ENCODE data around the gene FAM187B. TPM values are rescaled to one million over a fixed set of nuclear protein-coding genes. Genes with fewer than 3 reads are reported as not detected.

Gene FAM187B
- total and polyA plus RNA-seq, 2 of the 8 experiments (the other 6 are each of a cell fraction or from before 2014, with no cell fraction given): not detected

- H3K56ac ChIP-seq (replicated peaks; ENCODE audit: insufficient read length, low read depth, low read length): no peak overlapping the region
- POLR2A ChIA-PET (ENCODE audit: partially characterized antibody): no interaction called here
- H2BK5ac ChIP-seq (ENCODE audit: low read depth, low read length): no peak overlapping the region
- CTCF ChIA-PET (ENCODE audit: partially characterized antibody): no interaction called here
- no peaks in the 10 kb centered on the region for H3K79me2 ChIP-seq (ENCODE audit: control insufficient read depth in 1 of 2, insufficient read depth in 2 of 2, low read length in 2 of 2)
- H4K91ac ChIP-seq (replicated peaks; ENCODE audit: insufficient read length, low read length): no peak overlapping the region
- peaks cover 0 to 2% (median 0%) of the 10 kb centered on the region in 4 experiments; a peak in 1 of 7 replicates for H3K27me3 ChIP-seq (replicated peaks in 1 of 4; ENCODE audit: control insufficient read depth in 3 of 4, extremely low read depth in 1 of 4, insufficient read depth in 3 of 4, low read length in 3 of 4)
- H3K14ac ChIP-seq (ENCODE audit: insufficient read length): no peak overlapping the region
- H4K20me1 ChIP-seq (replicated peaks in 1 of 2; ENCODE audit: control insufficient read depth in 1 of 2, insufficient read depth in 2 of 2, low read length in 2 of 2): no peaks in the 10 kb centered on the region
- H3K27ac ChIP-seq (ENCODE audit: low read depth, low read length): no peak overlapping the region
- H3K23me2 ChIP-seq (ENCODE audit: low read depth, low read length): no peaks in the 10 kb centered on the region
- FAIRE-seq (no peak), DNase-seq (ENCODE audit: low read depth in 1 of 2, low spot score in 2 of 2) (no peak)
- no peak overlapping the region for H2BK15ac ChIP-seq (ENCODE audit: low read length)
- H3K9ac ChIP-seq (replicated peaks in 1 of 4; ENCODE audit: extremely low read depth in 1 of 4, low read depth in 3 of 4, low read length in 3 of 4): no peak overlapping the region
- H3K4ac ChIP-seq (replicated peaks; ENCODE audit: insufficient read length, low read depth, low read length): no peak overlapping the region
- no peak overlapping the region for H2AFZ ChIP-seq (ENCODE audit: low read length)
- H3K23ac ChIP-seq (ENCODE audit: insufficient read length): no peak overlapping the region
- H2BK12ac ChIP-seq (ENCODE audit: low read depth, low read length): no peak overlapping the region
- H3K79me1 ChIP-seq (ENCODE audit: low read depth, low read length): no peaks in the 10 kb centered on the region
- H2AK5ac ChIP-seq (ENCODE audit: low read depth, low read length): no peak overlapping the region
- H4K5ac ChIP-seq (ENCODE audit: insufficient read length, low read depth, low read length): no peak overlapping the region
- H4K8ac ChIP-seq (ENCODE audit: extremely low read depth, insufficient read depth, low read length): no peak overlapping the region
- H2BK120ac ChIP-seq (replicated peaks; ENCODE audit: low read depth, low read length): no peak overlapping the region
- H3K4me2 ChIP-seq (ENCODE audit: insufficient read depth in 1 of 2, low read depth in 2 of 2, low read length in 2 of 2): no peak overlapping the region
- H3K18ac ChIP-seq (ENCODE audit: extremely low read depth, low read length): no peak overlapping the region
- H2BK20ac ChIP-seq (ENCODE audit: low read length): no peak overlapping the region
- peaks cover 0 to 2% (median 0%) of the 10 kb centered on the region in 4 experiments; a peak in 3 of 7 replicates for H3K4me1 ChIP-seq (replicated peaks in 1 of 4; ENCODE audit: control insufficient read depth in 3 of 4, insufficient read depth in 4 of 4, low read length in 3 of 4)
- no peaks in the 10 kb centered on the region for H3K36me3 ChIP-seq (ENCODE audit: control insufficient read depth in 2 of 4, insufficient read depth in 4 of 4, low read length in 3 of 4)
- WGBS, 2 experiments (ENCODE audit: extremely low coverage in 1 of 2, insufficient coverage in 1 of 2, insufficient read length in 1 of 2, insufficient replicate concordance in 2 of 2, low coverage in 1 of 2, low lambda C conversion rate in 2 of 2, missing lambda C conversion rate in 1 of 2): 75% methylated on average over 2 of the region's 2 CpGs; no CpG with 5 or more reads in 1 of the 2 experiments
- H3K9me3 ChIP-seq (ENCODE audit: insufficient read depth in 2 of 2, low read depth in 1 of 2, low read length in 1 of 2): no peaks in the 10 kb centered on the region
- H3K4me3 ChIP-seq (ENCODE audit: extremely low read depth in 1 of 4, insufficient read depth in 2 of 4, low read depth in 3 of 4, low read length in 4 of 4): no peak overlapping the region
Measured at GRCh38 chr19:35195830-35196229, 32.7 kb downstream of the FAM187B start.
